H1 (cell line): ENCODE results near the gene CLN5. TPM values are rescaled to one million over a fixed set of nuclear protein-coding genes. Genes with fewer than 3 reads are reported as not detected.

Experiments
- BRCA1 ChIP-seq: IDR thresholded peaks from 2 replicates; pipeline ENCODE4 v1.6.1; 2012; ENCODE audit warnings: low read depth, low read length, improper control_type of control experiment
- CHD7 ChIP-seq: fragments of 300-600 bp; sonication (generic); IDR thresholded peaks from 2 replicates; pipeline ENCODE4 v1.7.1; 2012; ENCODE audit warnings: low read length, moderate library complexity, mild to moderate bottlenecking, inconsistent platforms; ENCODE audit not compliant: insufficient replicate concordance
- KDM1A ChIP-seq: fragments of 200-600, 300-600 bp; sonication (generic); IDR thresholded peaks from 2 replicates; pipeline ENCODE4 v1.7.1; 2016; ENCODE audit warnings: mild to moderate bottlenecking, low read length, borderline replicate concordance
- RBBP5 ChIP-seq: IDR thresholded peaks from 2 replicates; pipeline ENCODE4 v1.7.1; 2012; ENCODE audit warnings: low read depth, mild to moderate bottlenecking, inconsistent platforms, low read length, moderate library complexity, borderline replicate concordance
- SP2 ChIP-seq: IDR thresholded peaks from 2 replicates; pipeline ENCODE4 v1.6.1; 2012; ENCODE audit warnings: mild to moderate bottlenecking, low read length, inconsistent platforms
- polyA plus RNA-seq, 7 experiments: library from polyadenylated mRNA; depleted of rRNA in 3 of 7; stranded (reverse) in 5 of 7; unstranded in 2 of 7; fragments of >200 nt in 5 of 7; fragments of 200-250 nt in 2 of 7; gene quantifications; 1 replicate in 5 of 7; 2 replicates in 1 of 7; 4 replicates in 1 of 7; pipeline versions ENCODE4 v1.2.1 to v1.2.3, GENCODE V29; 2011 to 2013; ENCODE audit warnings: missing spikeins in 2 of 7, mixed read lengths in 2 of 7
- total RNA-seq: library from RNA; stranded (reverse); fragmentation: NEBNext Ultra II Directional; extraction: Animal tissue kit (Norgen Biotek cat#: 25700); gene quantifications from 2 replicates; pipeline ENCODE4 v1.2.1, GENCODE V29; 2021

The CLN5 gene
- total and polyA plus RNA-seq, 2 of the 8 experiments (the other 6 are each of a cell fraction or from before 2014, with no cell fraction given): 5.3 to 10.1 TPM

- TF ChIP-seq CHD7 (no peak), RBBP5 (no peak), KDM1A (no peak), SP2 (no peak), BRCA1 (no peak)
Observed at GRCh38 chr13:76965759-76966421, 26.0 kb upstream of the CLN5 start (continued).
